Calu3 (cell line): ENCODE results near the gene CBX2. TPM values are rescaled to one million over a fixed set of nuclear protein-coding genes. Genes with fewer than 3 reads are reported as not detected.

Experiments used
- BruUV-seq: library from RNA; stranded (reverse); fragments of 400-500 nt; replicated peaks from 2 replicates; lab custom pipeline; 2021; lab: Mats Ljungman, UMichigan
- CTCF ChIA-PET: fragments of 300-600 bp; sonication (Branson Sonifier 250); formaldehyde crosslinking; loops from one replicate; lab custom pipeline; 2022; ENCODE audit warnings: antibody characterized with exemption; lab: Charles Lee
- DNase-seq: peaks from one replicate; pipeline ENCODE4 v3.0.0; 2022
- H3K27ac Mint-ChIP-seq: one replicate; pipeline ENCODE4 v1.8.0; 2022; ENCODE audit warnings: mixed read lengths; ENCODE audit not compliant: unreplicated experiment
- H3K27me3 Mint-ChIP-seq: one replicate; pipeline ENCODE4 v1.8.0; 2022; ENCODE audit warnings: mixed read lengths; ENCODE audit not compliant: unreplicated experiment
- H3K36me3 Mint-ChIP-seq: one replicate; pipeline ENCODE4 v1.8.0; 2022; ENCODE audit warnings: mild to moderate bottlenecking, moderate library complexity, mixed read lengths; ENCODE audit not compliant: insufficient read depth, unreplicated experiment
- H3K4me1 Mint-ChIP-seq: one replicate; pipeline ENCODE4 v1.8.0; 2022; ENCODE audit warnings: mild to moderate bottlenecking, low read depth, mixed read lengths; ENCODE audit not compliant: unreplicated experiment
- H3K4me3 Mint-ChIP-seq: one replicate; pipeline ENCODE4 v1.8.0; 2022; ENCODE audit warnings: mild to moderate bottlenecking, low read depth, moderate library complexity, mixed read lengths; ENCODE audit not compliant: unreplicated experiment
- H3K9me3 Mint-ChIP-seq: one replicate; pipeline ENCODE4 v1.8.0; 2022; ENCODE audit warnings: low read depth, mixed read lengths; ENCODE audit not compliant: unreplicated experiment
- CTCF ChIP-seq: fragments of 200-600 bp; IDR thresholded peaks from one replicate; pipeline ENCODE4 v1.8.0; 2022; ENCODE audit warnings: antibody characterized with exemption; ENCODE audit not compliant: unreplicated experiment
- intact Hi-C: fragments of 100-400 bp; cut with micrococcal nuclease; formaldehyde crosslinking; loops from one replicate; pipeline ENCODE4 v1.10.0; 2022; ENCODE audit not compliant: unreplicated experiment
- total RNA-seq: library from RNA; stranded (reverse); gene quantifications from 2 replicates; pipeline ENCODE4 v1.2.3, GENCODE V29; 2022

The CBX2 gene
- total RNA-seq, 1 experiment from 2014 or later: 8.3 TPM

GRCh38 chr17:79824893-79825579, 47.1 kb downstream of the CBX2 start:
- DNase-seq: no peak
- Mint-ChIP-seq H3K9me3 (peaks cover 3% of the 10 kb centered on the region), H3K27ac (no peak overlapping the region), H3K36me3 (peaks cover 5% of the 10 kb centered on the region), H3K4me1 (peaks cover 11% of the 10 kb centered on the region), H3K27me3 (peaks cover 10% of the 10 kb centered on the region), H3K4me3 (no peak overlapping the region)
- CTCF ChIA-PET: no interaction called here
- intact Hi-C loops: no loop called here
- BruUV-seq: no TSS peak
- no peak for TF ChIP-seq CTCF

DNA sequence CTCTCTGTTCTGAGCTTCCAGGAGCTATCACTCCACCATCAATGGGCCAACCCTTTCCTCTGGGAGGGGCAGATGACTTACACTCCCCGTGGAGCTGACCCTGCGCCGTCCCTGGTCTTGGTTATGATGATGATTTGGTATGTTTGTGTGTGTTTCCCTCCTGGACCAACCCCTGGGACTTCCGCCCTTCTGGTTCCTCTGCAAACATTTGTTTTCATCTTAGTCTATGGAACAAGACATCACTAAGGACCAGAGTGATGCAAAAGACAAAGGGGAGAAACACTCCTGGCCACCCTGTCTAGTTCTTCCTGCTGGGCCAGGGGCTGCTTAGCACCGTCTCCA, 47.6 kb downstream of the CBX2 start:
- Mint-ChIP-seq H3K27ac (no peak overlapping the region), H3K9me3 (peaks cover 3% of the 10 kb centered on the region), H3K4me1 (peaks cover 11% of the 10 kb centered on the region), H3K36me3 (peaks cover 5% of the 10 kb centered on the region), H3K27me3 (peaks cover 9% of the 10 kb centered on the region), H3K4me3 (no peak overlapping the region)
- no peak for TF ChIP-seq CTCF
- intact Hi-C loops: no loop called here
- no TSS peak for BruUV-seq
- CTCF ChIA-PET: no interaction called here
- no peak for DNase-seq

DNA sequence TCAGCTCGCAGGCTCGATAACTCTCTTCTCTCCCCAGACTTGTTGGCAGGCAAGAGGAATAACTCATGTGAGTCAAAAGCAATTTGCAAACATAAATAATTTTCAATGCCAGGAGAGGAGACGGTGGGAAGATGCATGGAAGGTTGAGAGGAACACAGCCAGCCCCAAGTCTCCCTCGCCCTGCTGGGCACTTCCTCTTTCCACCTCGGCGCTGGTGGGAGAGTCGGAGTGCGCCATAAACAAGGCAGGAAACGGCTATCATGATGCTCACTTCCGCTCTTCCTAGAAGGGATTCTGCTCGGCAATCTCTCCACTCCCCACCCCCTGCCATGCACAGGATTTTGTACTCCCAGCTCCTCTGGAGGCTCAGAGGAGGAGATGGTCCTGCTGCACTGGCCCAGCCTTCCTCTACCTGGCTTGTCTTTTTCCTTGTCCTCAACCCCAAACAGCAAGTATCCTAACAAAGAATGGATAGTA, 48.3 kb downstream of the CBX2 start:
- Mint-ChIP-seq H3K36me3 (peaks cover 5% of the 10 kb centered on the region), H3K27me3 (peaks cover 2% of the 10 kb centered on the region), H3K27ac (no peak overlapping the region), H3K4me3 (no peak overlapping the region), H3K9me3 (peaks cover 3% of the 10 kb centered on the region), H3K4me1 (peaks cover 11% of the 10 kb centered on the region)
- intact Hi-C loops: no loop called here
- CTCF ChIA-PET: no interaction called here
- no TSS peak for BruUV-seq
- DNase-seq: no peak
- TF ChIP-seq CTCF: no peak

DNA sequence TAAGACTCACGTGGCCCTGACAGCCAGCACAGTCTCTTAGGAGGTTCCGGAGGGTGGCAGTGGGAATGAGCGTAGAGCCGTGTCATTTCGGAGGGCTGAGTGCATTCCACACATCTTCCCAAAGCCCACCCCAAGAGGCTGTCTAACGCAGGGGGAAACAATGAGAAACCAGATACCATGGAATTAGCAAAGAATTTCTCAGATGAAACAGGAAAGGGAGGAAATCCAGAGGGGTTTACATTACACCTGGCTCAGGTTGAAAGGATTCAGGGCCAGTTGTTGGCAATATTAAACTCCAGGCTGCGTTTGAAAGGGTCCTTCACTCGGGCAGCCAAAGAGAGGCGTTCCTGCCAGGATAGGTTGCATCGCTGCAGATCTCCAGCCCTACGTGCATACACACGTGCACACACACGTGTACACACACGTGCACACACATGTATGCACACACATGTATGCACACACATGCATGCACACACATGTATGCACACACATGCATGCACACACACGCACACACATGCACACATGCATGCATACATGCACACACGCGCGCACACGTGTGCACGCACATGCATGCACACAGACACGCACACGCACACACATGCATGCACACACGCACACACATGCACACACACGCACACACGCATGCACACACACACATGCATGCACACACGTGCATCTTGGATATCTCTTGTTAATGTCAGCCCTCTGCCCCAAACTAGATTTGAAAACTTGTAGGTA, 49.1 kb downstream of the CBX2 start:
- Mint-ChIP-seq H3K4me3 (no peak overlapping the region), H3K36me3 (peaks cover 13% of the 10 kb centered on the region), H3K27ac (no peak overlapping the region), H3K9me3 (peaks cover 3% of the 10 kb centered on the region), H3K4me1 (peaks cover 11% of the 10 kb centered on the region), H3K27me3 (no peaks in the 10 kb centered on the region)
- no TSS peak for BruUV-seq
- intact Hi-C loops: no loop called here
- CTCF ChIA-PET: no interaction called here
- TF ChIP-seq CTCF: no peak
- DNase-seq: no peak
